A549 (cell line): ENCODE data around the gene ITGB3.

Source experiments
- BCL3 ChIP-seq: fragments of >200 bp; sonication (Bioruptor Twin); formaldehyde crosslinking; IDR thresholded peaks from 3 replicates; pipeline ENCODE4 v1.6.1; 2016
- BHLHE40 ChIP-seq: IDR thresholded peaks from 2 replicates; pipeline ENCODE4 v1.6.1; 2012; ENCODE audit warnings: low read depth, low read length, inconsistent platforms
- CTCF ChIP-seq: fragments of >200 bp; sonication (Bioruptor Twin); formaldehyde crosslinking; IDR thresholded peaks from 3 replicates; pipeline ENCODE4 v1.5.1; 2016
- ELK1 ChIP-seq: fragments of 150-350 bp; IDR thresholded peaks from 2 replicates; pipeline ENCODE4 v1.6.1; 2014; ENCODE audit warnings: low read depth, mild to moderate bottlenecking, low read length
- HOXB5 ChIP-seq: fragments of 250-450 bp; sonication (Bioruptor Pico); IDR thresholded peaks from 2 replicates; pipeline ENCODE4 v1.5.0; 2020; ENCODE audit warnings: mild to moderate bottlenecking, moderate library complexity
- JUN ChIP-seq, 2 experiments: fragments of >200 bp; sonication (Bioruptor Twin); formaldehyde crosslinking; IDR thresholded peaks; 2 replicates in 1 of 2; 3 replicates in 1 of 2; pipeline ENCODE4 v1.6.1; 2016 to 2017
- KDM1A ChIP-seq: fragments of 200-600 bp; sonication (generic); IDR thresholded peaks from 2 replicates; pipeline ENCODE4 v1.6.1; 2016; ENCODE audit warnings: low read depth, mild to moderate bottlenecking
- MAZ ChIP-seq: fragments of 150-350 bp; IDR thresholded peaks from 2 replicates; pipeline ENCODE4 v1.6.1; 2014; ENCODE audit warnings: antibody characterized with exemption, low read depth, low read length, borderline replicate concordance
- NR3C1 ChIP-seq: fragments of >200 bp; sonication (Bioruptor Twin); formaldehyde crosslinking; IDR thresholded peaks from 3 replicates; pipeline ENCODE4 v1.6.1; 2017
- POLR2A ChIP-seq: IDR thresholded peaks from 2 replicates; pipeline ENCODE4 v1.6.1; 2012; ENCODE audit warnings: mild to moderate bottlenecking, low read length
- RAD21 ChIP-seq, 2 experiments: fragments of >200 bp in 1 of 2; sonication (Bioruptor Twin) in 1 of 2; formaldehyde crosslinking in 1 of 2; IDR thresholded peaks in 1 of 2; conservative IDR thresholded peaks in 1 of 2; 2 replicates in 1 of 2; 3 replicates in 1 of 2; pipeline ENCODE4 v1.6.1; 2012 to 2018; ENCODE audit warnings: inconsistent platforms in 1 of 2
- USF2 ChIP-seq: fragments of 450-650 bp; IDR thresholded peaks from 2 replicates; pipeline ENCODE4 v1.6.1; 2014; ENCODE audit warnings: antibody characterized with exemption
- ZC3H11A ChIP-seq: fragments of 450-650 bp; IDR thresholded peaks from 2 replicates; pipeline ENCODE4 v1.6.1; 2014; ENCODE audit warnings: antibody characterized with exemption, mild to moderate bottlenecking

- TF ChIP-seq NR3C1 (no peak), CTCF (no peak), BCL3 (no peak), POLR2A (no peak), USF2 (no peak), MAZ (no peak), BHLHE40 (no peak), ZC3H11A (no peak), JUN (IDR thresholded peaks at IDR 0.05) (no peak), RAD21 (conservative IDR thresholded peaks at IDR 0.05 in 1 of 2, IDR thresholded peaks at IDR 0.05 in 1 of 2) (no peak), KDM1A (no peak), HOXB5 (CRISPR knock-in tag) (no peak), ELK1 (no peak)
Measured at GRCh38 chr17:47252766-47253512, 688 bp upstream of the ITGB3 start.
